Suppressor macrophage treated with lipopolysaccharide for 1 hour (primary cell): ENCODE measurements around the gene TPSD1.
"Not testable (repeated sequence)": the region's sequence is repeated elsewhere in the genome, so short reads cannot be mapped to it uniquely, and the experiment has no call there.

Experiments used
- DNase-seq, 3 donors: peaks; one replicate each; pipeline ENCODE4 v3.0.0-alpha.2; 2020 to 2022

Gene TPSD1

GRCh38 chr16:1255276-1256122, at the start of gene TPSD1:
TPSD1 (plus strand) TSS chr16:1256069; CDS start chr16:1256281, 212 bp downstream.
- not testable (repeated sequence) for DNase-seq

- no peak for DNase-seq
Observed at GRCh38 chr16:1206326-1206725, 49.5 kb upstream of the TPSD1 start.

GRCh38 chr16:1206786-1207185, 49.1 kb upstream of the TPSD1 start:
- no peak for DNase-seq

- no peak for DNase-seq
Observed at GRCh38 chr16:1208239-1208830, 47.5 kb upstream of the TPSD1 start.

GRCh38 chr16:1209081-1209480, 46.8 kb upstream of the TPSD1 start:
- DNase-seq = no peak

GRCh38 chr16:1210461-1210860, 45.4 kb upstream of the TPSD1 start:
- DNase-seq = no peak

GRCh38 chr16:1211451-1212268, 44.2 kb upstream of the TPSD1 start:
- no peak for DNase-seq

- no peak for DNase-seq
Observed at GRCh38 chr16:1212616-1213194, 43.2 kb upstream of the TPSD1 start.

- DNase-seq = no peak
Observed at GRCh38 chr16:1213231-1213630, 42.6 kb upstream of the TPSD1 start.

GRCh38 chr16:1213796-1214372, 42.0 kb upstream of the TPSD1 start:
- DNase-seq = no peak

- no peak for DNase-seq
Observed at GRCh38 chr16:1214719-1215118, 41.1 kb upstream of the TPSD1 start.

- no peak for DNase-seq
Observed at GRCh38 chr16:1215574-1216295, 40.1 kb upstream of the TPSD1 start.

GRCh38 chr16:1216296-1216619, 39.6 kb upstream of the TPSD1 start:
- no peak for DNase-seq

GRCh38 chr16:1216681-1217400, 39.0 kb upstream of the TPSD1 start:
- DNase-seq = no peak

- DNase-seq = no peak
Observed at GRCh38 chr16:1217526-1217925, 38.3 kb upstream of the TPSD1 start.

- DNase-seq = no peak
Observed at GRCh38 chr16:1218061-1218929, 37.6 kb upstream of the TPSD1 start.

GRCh38 chr16:1218930-1219611, 36.8 kb upstream of the TPSD1 start:
- no peak for DNase-seq

- no peak for DNase-seq
Observed at GRCh38 chr16:1220098-1220728, 35.7 kb upstream of the TPSD1 start.

GRCh38 chr16:1220841-1221627, 34.8 kb upstream of the TPSD1 start:
- no peak for DNase-seq
